ENCODE results near the gene NPW.
"Not testable (repeated sequence)": the region's sequence is repeated elsewhere in the genome, so short reads cannot be mapped to it uniquely, and the experiment has no call there.

Gene NPW

DNA sequence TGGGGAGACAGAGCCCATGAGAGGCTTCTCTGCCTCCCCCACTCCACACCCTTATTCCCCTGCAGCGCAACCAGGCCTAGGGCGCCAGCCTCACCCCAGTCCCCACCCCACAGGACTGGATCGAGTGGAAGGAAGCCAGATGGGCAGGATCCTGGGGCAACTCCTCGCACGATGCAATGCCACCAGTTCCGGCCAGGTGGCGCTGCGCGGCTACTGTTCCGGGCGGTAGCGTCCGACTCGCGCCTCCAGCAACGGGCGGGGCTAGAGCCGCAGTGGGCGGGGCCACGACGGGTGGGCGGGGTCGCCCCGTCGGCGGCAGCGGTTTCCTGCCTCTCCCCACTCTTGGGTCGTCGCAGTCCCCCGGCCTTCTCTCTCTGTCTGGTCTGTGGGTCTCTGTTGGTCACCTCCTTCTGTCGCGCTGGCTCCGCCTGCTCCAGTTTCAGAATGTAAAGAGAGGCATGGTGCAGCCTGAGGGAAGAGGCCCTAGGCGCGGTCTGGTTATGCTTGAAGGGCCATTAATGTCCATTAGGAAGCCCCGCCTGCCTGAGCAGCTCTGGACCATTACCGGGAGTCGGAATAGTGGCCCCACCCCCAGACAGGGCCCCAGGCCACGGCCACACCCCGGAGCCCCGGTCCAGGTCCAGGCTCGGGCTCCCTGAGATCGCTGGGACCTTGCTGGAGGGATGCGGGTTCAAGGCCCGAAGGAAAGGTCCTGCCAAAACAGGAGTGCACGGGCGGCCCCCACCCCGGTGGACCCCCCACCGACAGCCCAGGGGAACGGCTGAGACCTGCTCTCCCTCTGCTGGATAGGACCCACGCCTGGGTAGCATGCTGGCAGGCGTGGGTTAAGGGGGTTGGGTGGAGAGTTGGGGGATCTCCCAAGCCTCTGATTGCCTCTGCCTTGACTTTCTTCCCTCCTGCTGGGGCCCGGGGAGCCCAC is 3.8 kb downstream of the NPW start:
- peak; percentile 94 for DNase-seq

DNA sequence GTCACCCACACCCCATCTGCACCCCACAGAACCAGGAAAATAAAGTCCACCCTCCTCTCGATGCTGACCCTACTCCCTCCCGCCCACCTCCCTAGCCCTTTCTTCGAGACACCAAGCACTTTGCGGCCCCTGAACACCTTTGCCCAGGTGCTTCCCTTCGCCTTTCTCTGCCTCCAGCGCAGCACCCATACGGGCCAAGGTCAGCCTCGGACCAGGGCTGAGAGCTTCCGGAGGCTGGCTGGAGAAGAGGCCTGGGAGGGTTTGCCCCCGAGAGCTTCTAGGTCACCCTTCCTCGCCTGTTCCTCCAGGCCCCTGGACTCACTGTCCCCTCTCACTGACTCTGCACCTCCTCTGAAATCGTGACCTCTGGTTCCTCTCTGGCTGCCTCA is 4.4 kb downstream of the NPW start:
- no peak for DNase-seq

DNA sequence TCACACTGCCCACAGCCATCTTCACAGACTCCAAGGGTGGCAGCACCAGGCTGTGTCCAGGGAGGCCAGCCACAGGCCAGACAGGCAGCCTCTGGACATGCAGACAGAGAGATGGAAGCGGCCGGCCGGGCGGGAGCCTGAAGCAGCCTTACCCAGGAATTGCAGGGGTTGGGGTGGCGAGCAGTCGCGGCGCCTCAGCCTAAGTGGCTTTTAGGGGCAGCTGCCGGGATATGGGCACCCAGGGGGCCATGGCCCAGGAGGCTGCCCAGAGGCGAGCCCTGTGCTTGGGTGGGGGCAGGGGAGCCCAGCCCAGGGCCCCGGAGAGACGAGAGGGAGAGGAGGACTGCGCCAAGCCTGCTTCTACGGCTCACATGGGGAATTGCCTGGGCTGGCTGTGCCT is 5.7 kb downstream of the NPW start:
- no peak for DNase-seq

DNA sequence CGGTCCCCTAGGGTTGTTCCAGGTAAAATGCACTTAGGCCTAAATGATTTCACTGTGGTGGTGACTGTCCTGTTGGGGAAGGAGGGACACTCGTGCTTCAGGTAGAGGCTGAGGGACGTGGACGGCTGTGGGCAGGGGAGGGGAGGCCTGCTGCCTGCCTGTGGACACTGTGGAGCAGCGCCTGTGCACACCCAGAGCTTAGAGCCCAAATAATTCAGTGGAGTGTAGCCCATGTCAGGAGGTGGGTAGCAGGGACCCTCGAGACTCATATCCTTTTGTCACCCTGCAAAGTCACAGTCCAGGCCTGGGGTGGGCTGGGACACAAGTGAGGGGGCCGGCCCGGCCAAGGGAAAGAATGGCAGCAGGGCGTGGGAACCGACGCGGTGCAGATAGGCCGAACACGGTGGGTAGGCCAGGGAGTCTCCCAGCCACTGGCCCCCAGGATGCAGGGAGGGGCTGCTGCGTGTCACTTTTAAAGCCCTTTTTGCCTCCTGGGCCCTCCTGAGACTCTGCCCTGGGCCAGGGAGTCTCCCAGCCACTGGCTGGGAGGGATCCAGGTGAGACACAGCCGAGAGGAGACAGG is 6.4 kb downstream of the NPW start:
- DNase-seq = no peak

DNA sequence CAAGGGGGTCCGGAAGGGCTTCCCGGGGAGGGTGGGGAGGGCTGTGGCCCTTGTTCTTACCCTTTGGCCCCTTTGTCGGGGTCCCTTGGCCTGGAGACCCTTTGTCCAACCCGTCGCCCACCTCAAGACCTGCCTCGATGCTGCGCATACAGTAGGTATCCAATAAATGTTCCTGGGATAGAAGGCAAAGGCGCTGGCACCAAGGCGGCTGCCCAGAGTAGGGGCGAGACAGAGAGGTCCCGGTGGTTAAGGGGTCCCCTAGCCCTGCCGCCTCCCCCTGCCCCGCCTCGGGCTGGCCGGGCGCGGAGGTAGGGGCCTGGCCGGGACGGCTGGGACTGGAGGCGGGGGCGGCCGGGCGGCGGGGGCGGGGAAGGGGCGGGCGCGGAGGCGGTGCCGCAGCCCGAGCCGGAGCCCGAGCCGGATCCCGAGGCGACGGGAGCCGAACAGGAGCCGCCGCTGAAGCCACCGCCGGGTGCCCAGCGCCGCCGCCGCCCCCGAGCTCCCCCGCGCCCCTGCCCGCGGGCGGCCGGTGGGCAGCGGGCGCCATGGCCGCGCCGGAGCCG is 7.0 kb downstream of the NPW start, which contains the start of gene NHERF2:
Gene NHERF2, plus strand, starts transcription at position 442 of the 563 bp plus-strand sequence. Its CDS starts 104 bp downstream, at position 546.
- DNase-seq = peak; percentile 54

DNA sequence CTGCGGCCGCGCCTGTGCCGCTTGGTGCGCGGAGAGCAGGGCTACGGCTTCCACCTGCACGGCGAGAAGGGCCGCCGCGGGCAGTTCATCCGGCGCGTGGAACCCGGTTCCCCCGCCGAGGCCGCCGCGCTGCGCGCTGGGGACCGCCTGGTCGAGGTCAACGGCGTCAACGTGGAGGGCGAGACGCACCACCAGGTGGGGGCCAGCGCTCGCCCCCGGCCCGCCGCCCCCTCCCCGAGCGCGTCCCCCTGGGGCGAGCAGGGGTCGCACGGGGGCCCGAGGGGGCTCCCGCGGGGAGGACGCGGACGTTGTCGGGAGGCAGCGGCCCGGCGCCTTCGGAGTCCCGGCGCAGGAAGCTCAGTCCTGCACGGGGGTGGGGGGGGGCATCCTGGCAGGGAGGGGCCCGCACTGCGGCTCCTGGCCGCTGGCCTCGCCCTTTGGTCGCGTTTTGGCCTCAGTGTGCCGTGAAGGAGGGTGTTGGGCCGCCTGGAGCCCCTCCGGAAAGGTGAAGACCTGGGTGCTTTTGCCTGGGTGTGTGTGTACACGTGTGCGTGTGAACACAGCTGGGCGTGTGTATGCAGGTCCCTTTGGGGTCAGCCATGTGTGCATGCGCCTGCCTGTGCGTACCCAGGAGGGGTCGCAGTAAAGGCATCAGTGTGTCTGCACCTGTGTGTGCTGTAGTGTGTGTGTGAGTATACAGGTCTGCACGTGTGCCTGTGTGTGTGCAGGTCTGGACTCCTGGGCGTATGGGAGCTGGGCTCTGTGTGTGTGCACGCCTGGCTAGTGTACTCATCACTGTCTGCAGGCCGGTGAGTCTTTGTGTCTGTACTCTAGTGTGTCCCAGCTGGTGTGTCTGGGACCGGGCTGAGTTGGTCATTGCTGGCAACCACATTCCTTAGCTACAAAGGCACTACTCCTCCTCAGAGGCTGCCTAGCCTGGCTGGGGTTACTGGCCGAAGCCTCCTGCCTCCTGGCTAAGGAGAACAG is 7.7 kb downstream of the NPW start:
- peak; percentile 33 for DNase-seq

DNA sequence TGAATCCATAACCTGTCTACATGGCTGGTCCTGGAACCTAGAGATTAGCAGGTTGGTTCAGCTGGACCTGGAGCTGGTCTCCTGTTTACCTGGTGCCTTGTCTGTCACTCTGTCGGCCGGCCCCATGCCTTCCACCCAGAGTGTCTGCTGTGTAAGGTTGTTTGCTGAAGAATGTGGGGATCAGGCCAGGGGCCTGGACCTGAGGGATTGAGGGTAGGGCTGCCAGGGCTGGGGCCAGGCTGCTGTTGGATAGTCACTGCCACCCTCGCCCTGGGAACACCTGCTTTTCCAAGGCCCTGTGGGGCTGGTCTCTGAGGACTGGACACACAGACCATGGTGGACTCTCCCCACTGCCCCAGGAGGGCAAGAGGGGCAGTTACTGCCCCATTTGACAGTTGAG is 8.6 kb downstream of the NPW start:
- DNase-seq = no peak

DNA sequence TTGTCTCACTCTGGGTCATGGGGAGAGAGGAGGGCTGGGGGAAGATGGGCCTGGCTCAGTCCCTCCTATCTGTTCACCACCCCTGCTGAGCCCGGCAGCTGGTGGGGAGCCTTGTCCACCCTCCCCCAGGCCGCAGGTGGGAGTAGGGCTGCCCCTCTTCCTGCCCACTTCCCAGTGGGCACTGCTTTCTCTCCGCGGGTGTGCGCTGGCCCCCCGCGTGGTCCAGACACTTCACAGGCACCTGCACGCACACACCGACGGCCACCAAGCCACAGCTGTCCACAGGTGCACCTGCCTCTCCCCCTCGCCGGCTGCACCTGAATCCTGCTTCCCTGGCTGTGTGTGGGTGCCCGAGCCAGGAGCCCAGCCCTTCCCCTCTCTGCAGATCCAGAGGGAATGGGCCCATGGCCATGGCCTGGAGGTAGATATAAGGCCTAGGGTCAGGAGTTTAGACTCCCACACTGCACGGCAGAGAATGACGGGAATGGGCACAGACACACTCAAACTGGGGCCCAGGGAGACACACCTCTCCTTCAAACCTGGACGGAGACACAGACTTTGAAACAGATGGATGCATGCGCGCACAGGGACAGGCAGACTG is 9.1 kb downstream of the NPW start:
- DNase-seq = no peak

DNA sequence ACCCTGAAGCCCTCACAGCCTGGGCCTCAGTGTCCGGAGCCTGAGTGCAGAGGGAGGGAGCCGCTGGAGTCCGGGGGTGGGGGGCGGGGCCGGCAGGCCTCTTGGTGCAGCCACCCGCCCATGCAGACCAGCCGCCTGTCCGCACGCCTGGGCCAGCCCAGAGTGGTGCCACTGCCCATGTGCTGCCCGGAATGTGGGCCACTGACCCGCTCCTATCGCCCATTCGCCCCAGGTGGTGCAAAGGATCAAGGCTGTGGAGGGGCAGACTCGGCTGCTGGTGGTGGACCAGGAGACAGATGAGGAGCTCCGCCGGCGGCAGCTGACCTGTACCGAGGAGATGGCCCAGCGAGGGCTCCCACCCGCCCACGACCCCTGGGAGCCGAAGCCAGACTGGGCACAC is 9.8 kb downstream of the NPW start:
- DNase-seq = no peak

DNA sequence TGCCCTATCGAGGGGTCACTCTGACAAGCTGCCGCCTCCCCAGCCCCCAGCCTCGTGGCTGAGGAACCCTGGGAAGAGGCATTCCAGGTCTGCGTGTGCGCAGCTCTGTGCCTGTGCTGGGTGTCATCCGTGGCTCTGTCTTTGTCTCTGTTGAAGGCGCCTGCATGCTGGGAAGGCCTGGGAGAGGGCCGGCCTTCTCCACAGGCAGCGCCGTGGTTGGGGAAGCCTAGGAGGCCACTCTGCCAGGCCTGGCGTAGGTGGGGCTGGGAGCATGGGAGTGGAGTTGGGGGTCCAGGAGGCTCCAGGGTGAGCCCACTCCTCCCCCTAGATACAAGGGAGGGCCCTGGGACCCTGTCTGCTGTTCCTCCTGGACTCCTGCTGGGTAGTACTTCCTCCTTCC is 10.5 kb downstream of the NPW start:
- DNase-seq = no peak

DNA sequence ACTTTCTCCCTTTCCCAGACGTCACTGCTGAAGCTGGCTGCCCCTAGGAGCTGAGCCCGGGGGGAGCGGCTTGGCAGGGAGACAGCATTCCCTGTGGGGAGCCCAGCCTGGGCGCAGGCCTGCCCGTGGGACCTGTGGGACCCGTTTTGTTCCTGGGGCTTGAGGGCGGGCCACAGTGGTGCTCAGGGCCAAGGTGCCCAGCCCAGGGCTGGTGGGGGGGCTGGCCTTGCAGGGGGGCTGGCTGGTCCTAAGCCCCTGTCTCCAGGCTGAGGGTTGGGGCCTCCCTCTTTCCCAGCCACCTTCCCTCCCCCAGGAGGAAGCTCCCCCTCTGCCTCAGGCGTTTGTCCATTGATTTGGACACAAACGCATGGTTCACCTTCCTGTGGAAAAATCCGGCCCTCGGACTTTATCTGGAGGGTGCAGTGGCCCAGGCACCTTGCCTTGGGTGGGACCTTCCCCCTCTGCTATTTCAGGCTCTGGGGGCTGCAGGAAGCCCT is 11.5 kb downstream of the NPW start:
- no peak for DNase-seq

DNA sequence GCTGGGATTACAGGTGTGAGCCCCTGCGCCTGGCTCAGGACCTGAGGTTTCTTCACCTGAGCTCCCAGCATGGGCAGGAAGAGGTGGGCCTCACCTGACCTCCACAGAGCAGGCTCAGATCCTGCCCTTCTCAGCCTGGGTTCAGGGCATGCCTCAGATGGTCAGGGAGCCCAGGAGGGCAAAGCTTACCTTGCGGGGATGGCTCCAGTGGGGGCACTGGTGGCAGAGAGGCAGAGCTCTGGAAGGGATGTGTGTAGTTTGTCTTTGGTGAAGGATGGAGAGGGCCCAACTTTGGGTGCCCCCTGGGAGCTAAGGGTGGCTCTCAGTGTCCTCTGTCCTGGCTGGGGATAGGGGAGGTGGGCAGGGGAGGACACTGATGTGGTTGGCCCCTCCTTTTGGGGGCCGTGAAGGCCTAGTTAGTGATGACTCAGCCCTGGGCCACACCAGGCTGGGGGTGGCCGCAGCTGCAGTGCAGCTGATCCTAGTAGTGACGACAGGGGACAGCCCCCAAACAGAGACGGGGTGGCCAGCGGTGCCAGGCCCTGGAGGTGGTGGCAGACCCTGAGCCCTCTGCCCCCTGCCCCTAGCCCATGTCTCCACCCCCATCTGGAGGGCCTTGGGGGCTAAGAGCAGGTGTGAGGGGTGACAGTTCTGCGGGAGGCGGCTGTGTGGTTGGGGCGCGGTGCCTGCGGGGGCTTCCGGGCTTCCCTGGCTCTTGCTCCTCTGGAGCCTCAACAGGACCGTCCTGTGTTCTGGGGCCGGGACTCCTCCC is 12.9 kb downstream of the NPW start:
- DNase-seq = no peak

DNA sequence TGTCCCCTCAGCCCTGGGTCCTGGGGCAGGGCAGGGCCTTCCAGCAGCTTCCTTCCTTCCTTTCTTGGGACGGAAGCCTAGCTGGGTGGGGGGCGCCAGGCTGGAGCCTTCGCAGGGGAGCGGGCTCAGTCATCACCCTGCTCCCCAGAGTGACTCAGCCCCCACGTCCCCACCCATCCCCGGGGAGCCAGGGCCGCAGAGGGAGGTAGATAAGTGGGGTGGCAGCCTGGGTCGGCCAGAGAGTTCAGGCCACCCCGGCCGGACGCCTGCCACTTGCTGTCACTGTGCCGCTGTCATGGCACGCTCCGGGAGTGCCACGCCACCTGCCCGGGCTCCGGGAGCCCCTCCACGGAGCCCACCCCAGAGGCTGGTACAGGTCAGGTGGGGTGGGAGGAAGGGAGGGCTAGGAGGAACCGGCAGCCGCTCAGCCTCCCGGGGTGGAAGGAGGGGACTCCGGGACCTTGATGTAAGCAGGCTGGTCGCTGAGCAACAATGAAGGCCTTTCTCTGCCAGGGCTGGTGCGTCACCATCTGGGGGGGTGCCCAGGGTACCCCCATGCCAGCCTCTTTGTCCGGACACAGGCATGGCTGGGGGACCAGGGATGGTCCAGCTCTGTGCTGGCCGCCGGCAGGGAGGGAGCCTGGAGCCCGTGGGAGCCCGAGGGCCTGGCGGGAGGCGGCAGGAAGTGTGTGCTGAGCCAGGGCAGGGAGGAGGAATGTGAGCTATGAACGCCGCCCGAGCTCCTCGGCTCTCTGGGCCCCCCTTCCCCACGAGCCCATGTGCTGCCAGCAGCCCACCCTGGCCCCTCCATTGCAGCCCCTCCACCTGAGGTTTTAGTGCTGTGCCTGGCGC is 13.7 kb downstream of the NPW start:
- DNase-seq = peak; percentile 52

DNA sequence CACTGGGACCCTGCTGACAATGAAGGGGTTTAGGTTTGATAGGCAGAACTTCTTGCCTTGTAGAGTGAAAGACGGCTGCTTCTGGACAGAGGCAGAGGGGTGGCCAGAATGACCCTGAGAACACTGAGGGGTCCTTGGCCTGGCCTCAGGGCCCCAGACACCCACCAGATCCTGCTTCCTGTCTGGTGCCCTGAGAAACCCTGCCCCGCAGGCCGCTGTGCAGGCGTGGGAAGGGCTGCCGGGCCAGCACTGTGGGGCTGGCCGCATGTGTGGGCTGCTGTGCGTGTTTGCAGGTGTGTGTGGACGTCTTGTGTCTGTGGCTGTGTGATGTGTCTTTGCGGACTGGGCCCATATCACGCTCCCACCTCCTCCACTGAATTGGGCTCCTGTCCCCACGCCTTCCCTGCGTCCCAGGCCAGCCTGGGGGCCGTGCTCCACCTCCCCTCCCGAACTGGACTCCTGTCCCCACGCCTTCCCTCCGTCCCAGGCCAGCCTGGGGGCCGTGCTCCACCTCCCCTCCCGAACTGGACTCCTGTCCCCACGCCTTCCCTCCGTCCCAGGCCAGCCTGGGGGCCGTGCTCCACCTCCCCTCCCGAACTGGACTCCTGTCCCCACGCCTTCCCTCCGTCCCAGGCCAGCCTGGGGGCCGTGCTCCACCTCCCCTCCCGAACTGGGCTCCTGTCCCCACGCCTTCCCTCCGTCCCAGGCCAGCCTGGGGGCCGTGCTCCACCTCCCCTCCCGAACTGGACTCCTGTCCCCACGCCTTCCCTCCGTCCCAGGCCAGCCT is 14.5 kb downstream of the NPW start:
- DNase-seq = not testable (repeated sequence)

DNA sequence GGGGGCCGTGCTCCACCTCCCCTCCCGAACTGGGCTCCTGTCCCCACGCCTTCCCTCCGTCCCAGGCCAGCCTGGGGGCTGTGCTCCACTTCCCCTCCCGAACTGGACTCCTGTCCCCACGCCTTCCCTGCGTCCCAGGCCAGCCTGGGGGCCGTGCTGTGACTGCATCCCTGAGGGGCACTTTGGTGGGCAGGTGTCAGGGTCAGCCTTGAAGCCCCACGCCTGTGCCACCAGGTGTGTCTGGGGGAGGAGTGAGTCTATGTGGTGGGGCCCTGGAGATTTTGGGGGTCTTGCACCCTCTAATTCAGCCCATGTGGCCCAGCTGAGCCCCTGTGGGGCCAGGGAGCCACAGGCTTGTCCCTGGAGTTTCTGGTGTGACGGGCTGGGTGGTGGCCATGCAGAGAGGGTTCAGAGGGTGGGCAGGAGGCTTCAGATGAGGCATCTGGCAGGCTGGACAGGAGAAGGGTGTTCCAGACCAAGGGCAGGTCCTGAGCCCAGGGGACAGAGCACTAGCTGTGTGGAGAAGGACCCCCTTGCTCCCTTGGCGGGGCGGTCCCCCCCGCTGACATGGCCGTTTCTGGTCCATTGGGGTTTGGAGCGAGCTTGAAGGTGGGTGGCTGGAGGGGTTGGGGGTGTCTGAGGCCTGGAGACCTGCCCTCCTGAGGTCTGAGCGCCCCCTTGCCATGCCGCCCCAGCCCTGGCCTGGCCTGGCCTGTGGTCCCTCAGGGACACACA is 15.3 kb downstream of the NPW start:
- DNase-seq = no peak

DNA sequence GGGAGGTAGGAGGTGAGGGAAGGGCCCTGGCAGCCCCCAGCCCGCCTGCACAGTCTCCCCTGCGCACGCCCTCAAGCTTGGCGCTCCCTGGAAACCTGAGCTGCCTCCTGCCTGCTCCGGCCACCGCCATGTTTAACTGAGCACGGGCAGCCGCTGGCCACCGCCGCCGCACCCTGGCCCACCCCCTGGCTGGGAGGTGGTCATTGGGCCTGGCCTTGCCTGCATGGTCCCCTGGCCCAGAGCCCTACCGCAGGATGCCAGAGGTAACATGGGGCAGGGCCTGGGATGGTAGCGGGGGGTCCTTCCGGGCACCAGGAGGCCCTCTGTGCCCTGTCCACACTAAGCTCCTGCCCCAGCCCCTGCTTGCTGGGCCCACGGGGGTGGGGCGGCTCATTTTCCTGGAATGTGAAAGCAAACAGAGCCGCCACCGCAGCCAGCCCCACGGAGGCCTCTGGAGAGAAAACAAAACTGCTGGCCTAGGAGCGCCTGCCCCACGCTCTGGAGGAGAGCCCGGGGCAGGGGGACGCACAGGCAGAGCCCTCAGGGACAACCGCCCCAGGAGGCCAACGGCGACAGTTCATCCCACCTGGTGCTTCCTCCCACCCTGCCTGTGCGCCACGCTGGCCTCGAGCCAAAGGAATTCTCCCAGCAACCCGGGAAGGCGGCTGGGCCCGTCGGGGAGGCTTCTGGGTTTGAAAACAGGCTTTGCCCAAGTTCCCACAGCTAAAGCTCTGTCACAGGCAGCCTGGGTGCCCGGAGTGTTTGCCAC is 16.0 kb downstream of the NPW start:
- no peak for DNase-seq

DNA sequence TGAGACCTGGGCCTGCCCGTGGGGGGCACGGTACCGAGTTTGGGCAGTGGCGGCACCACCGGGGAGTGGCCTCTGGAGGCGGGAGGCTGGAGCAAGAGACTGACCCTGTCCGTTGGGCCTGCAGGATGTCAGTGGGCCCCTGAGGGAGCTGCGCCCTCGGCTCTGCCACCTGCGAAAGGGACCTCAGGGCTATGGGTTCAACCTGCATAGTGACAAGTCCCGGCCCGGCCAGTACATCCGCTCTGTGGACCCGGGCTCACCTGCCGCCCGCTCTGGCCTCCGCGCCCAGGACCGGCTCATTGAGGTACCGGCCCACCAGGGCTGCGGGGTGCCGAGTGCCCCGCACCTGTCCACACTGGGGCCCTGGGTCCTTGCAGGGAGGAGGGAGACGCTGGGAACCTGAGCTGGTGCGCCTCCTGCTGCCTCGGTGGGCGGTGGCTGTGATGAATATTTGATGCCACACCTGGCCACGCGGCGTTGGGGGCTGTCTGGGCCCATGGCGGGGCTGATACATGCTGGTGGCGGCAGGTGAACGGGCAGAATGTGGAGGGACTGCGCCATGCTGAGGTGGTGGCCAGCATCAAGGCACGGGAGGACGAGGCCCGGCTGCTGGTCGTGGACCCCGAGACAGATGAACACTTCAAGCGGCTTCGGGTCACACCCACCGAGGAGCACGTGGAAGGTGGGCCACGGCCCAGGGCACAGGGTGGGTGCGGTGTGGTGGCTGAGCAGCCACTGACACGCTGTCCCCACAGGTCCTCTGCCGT is 16.8 kb downstream of the NPW start:
- DNase-seq = no peak
